Measurements from ENCODE around the gene NOTCH4. TPM values are rescaled to one million over a fixed set of nuclear protein-coding genes. Genes with fewer than 3 reads are reported as not detected.

The NOTCH4 gene
- total and polyA plus RNA-seq, 9 of the 15 experiments (the other 6 are each of a cell fraction or from before 2014, with no cell fraction given): 0.24 to 4.3 (median 1.7) TPM

DNA sequence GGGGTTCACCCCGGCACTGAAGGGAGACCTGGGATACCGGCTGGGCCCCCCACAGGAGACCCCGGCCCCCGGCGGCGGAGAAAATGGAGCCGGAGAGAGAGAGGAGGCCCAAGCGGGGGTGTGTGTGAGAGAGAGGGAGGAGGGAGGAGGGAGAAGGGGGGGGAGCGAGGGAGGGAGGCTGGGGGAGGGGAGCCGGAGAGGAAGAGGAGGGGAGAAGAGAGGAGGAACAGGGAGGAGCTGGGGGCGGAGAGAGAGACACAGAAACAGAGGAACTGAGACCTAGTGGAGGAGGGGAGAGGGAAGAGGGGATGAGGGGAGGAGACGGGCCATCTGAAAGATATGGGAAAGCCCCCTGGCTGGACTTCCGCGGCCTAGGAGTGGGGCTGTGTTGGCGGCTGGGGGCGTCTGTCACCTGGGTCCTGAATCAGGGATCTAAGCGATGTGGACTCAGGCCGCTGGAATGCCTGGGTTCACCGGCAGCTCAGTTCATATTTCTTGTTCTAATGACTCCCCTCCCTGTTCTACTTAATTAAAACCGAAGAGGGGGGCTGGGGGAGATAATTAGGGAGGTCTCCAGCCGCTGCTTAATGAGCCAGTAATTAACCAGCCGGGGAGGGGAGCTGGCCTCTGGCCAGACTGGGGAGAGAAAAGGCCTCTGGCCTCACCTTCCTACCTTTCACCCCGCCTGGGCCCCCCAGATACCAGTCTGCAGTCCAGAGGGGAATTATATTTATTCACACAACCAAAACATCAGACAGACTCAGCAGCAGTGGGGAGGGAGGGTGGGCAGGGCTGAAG, 33.6 kb downstream of the NOTCH4 start, which contains the start of gene PBX2 (continued):
- TF ChIP-seq, protein P1, sequence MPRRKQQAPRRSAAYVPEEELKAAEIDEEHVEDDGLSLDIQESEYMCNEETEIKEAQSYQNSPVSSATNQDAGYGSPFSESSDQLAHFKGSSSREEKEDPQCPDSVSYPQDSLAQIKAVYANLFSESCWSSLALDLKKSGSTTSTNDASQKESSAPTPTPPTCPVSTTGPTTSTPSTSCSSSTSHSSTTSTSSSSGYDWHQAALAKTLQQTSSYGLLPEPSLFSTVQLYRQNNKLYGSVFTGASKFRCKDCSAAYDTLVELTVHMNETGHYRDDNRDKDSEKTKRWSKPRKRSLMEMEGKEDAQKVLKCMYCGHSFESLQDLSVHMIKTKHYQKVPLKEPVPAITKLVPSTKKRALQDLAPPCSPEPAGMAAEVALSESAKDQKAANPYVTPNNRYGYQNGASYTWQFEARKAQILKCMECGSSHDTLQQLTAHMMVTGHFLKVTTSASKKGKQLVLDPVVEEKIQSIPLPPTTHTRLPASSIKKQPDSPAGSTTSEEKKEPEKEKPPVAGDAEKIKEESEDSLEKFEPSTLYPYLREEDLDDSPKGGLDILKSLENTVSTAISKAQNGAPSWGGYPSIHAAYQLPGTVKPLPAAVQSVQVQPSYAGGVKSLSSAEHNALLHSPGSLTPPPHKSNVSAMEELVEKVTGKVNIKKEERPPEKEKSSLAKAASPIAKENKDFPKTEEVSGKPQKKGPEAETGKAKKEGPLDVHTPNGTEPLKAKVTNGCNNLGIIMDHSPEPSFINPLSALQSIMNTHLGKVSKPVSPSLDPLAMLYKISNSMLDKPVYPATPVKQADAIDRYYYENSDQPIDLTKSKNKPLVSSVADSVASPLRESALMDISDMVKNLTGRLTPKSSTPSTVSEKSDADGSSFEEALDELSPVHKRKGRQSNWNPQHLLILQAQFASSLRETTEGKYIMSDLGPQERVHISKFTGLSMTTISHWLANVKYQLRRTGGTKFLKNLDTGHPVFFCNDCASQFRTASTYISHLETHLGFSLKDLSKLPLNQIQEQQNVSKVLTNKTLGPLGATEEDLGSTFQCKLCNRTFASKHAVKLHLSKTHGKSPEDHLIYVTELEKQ (CRISPR knock-in tag; IDR thresholded peaks at IDR 0.05): no peak
- TF ChIP-seq CSDE1 (IDR thresholded peaks at IDR 0.05) (no peak), ELF1 (tag; IDR thresholded peaks at IDR 0.05) (peak; percentile 61), ZNF77 (CRISPR knock-in tag; IDR thresholded peaks at IDR 0.05) (no peak), KLF13 (tag; IDR thresholded peaks at IDR 0.05; ENCODE audit: borderline replicate concordance, low read depth) (no peak), ZNF696 (CRISPR knock-in tag; conservative IDR thresholded peaks at IDR 0.05) (no peak), PRMT5 (CRISPR knock-in tag; IDR thresholded peaks at IDR 0.05) (no peak), KDM2B (CRISPR knock-in tag; IDR thresholded peaks at IDR 0.05) (no peak)
- TF ChIP-seq, protein P2, sequence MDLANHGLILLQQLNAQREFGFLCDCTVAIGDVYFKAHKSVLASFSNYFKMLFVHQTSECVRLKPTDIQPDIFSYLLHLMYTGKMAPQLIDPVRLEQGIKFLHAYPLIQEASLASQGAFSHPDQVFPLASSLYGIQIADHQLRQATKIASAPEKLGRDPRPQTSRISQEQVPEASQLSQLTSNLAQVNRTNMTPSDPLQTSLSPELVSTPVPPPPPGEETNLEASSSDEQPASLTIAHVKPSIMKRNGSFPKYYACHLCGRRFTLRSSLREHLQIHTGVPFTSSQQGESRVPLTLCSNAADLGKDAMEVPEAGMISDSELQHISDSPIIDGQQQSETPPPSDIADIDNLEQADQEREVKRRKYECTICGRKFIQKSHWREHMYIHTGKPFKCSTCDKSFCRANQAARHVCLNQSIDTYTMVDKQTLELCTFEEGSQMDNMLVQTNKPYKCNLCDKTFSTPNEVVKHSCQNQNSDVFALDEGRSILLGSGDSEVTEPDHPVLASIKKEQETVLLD (IDR thresholded peaks at IDR 0.05): peak; percentile 92
- TF ChIP-seq, protein P3, sequence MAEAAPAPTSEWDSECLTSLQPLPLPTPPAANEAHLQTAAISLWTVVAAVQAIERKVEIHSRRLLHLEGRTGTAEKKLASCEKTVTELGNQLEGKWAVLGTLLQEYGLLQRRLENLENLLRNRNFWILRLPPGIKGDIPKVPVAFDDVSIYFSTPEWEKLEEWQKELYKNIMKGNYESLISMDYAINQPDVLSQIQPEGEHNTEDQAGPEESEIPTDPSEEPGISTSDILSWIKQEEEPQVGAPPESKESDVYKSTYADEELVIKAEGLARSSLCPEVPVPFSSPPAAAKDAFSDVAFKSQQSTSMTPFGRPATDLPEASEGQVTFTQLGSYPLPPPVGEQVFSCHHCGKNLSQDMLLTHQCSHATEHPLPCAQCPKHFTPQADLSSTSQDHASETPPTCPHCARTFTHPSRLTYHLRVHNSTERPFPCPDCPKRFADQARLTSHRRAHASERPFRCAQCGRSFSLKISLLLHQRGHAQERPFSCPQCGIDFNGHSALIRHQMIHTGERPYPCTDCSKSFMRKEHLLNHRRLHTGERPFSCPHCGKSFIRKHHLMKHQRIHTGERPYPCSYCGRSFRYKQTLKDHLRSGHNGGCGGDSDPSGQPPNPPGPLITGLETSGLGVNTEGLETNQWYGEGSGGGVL (CRISPR knock-in tag; IDR thresholded peaks at IDR 0.05): no peak
- TF ChIP-seq, protein P4, sequence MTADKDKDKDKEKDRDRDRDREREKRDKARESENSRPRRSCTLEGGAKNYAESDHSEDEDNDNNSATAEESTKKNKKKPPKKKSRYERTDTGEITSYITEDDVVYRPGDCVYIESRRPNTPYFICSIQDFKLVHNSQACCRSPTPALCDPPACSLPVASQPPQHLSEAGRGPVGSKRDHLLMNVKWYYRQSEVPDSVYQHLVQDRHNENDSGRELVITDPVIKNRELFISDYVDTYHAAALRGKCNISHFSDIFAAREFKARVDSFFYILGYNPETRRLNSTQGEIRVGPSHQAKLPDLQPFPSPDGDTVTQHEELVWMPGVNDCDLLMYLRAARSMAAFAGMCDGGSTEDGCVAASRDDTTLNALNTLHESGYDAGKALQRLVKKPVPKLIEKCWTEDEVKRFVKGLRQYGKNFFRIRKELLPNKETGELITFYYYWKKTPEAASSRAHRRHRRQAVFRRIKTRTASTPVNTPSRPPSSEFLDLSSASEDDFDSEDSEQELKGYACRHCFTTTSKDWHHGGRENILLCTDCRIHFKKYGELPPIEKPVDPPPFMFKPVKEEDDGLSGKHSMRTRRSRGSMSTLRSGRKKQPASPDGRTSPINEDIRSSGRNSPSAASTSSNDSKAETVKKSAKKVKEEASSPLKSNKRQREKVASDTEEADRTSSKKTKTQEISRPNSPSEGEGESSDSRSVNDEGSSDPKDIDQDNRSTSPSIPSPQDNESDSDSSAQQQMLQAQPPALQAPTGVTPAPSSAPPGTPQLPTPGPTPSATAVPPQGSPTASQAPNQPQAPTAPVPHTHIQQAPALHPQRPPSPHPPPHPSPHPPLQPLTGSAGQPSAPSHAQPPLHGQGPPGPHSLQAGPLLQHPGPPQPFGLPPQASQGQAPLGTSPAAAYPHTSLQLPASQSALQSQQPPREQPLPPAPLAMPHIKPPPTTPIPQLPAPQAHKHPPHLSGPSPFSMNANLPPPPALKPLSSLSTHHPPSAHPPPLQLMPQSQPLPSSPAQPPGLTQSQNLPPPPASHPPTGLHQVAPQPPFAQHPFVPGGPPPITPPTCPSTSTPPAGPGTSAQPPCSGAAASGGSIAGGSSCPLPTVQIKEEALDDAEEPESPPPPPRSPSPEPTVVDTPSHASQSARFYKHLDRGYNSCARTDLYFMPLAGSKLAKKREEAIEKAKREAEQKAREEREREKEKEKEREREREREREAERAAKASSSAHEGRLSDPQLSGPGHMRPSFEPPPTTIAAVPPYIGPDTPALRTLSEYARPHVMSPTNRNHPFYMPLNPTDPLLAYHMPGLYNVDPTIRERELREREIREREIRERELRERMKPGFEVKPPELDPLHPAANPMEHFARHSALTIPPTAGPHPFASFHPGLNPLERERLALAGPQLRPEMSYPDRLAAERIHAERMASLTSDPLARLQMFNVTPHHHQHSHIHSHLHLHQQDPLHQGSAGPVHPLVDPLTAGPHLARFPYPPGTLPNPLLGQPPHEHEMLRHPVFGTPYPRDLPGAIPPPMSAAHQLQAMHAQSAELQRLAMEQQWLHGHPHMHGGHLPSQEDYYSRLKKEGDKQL (CRISPR knock-in tag; IDR thresholded peaks at IDR 0.05; ENCODE audit: borderline replicate concordance): no peak
- TF ChIP-seq, protein P5, sequence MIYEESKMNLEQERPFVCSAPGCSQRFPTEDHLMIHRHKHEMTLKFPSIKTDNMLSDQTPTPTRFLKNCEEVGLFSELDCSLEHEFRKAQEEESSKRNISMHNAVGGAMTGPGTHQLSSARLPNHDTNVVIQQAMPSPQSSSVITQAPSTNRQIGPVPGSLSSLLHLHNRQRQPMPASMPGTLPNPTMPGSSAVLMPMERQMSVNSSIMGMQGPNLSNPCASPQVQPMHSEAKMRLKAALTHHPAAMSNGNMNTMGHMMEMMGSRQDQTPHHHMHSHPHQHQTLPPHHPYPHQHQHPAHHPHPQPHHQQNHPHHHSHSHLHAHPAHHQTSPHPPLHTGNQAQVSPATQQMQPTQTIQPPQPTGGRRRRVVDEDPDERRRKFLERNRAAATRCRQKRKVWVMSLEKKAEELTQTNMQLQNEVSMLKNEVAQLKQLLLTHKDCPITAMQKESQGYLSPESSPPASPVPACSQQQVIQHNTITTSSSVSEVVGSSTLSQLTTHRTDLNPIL (CRISPR knock-in tag; IDR thresholded peaks at IDR 0.05): no peak

Measured in K562 (cell line).